GM18499 (cell line): ENCODE measurements around the gene NDUFC2.
"Not testable (repeated sequence)": the region's sequence is repeated elsewhere in the genome, so short reads cannot be mapped to it uniquely, and the experiment has no call there.

ENCODE experiments used
- ATAC-seq: cut with Tn5 transposase; IDR thresholded peaks from one replicate; pipeline ENCODE4 v1.9.1; 2021; ENCODE audit warnings: moderate number of reproducible peaks; ENCODE audit not compliant: insufficient read depth, unreplicated experiment

Gene NDUFC2

GRCh38 chr11:78059749-78060328, 19.8 kb downstream of the NDUFC2 start:
- not testable (repeated sequence) for ATAC-seq

GRCh38 chr11:78057462-78058055, 22.1 kb downstream of the NDUFC2 start:
- no peak for ATAC-seq

GRCh38 chr11:78056093-78056492, 23.6 kb downstream of the NDUFC2 start:
- ATAC-seq, result no peak

- ATAC-seq, result no peak
Measured at GRCh38 chr11:78054971-78055370, 24.7 kb downstream of the NDUFC2 start.

- no peak for ATAC-seq
Measured at GRCh38 chr11:78050964-78051831, 28.5 kb downstream of the NDUFC2 start.

- ATAC-seq, result no peak
Measured at GRCh38 chr11:78049348-78049747, 30.3 kb downstream of the NDUFC2 start.

GRCh38 chr11:78048561-78048960, 31.1 kb downstream of the NDUFC2 start:
- ATAC-seq, result no peak

GRCh38 chr11:78046486-78046854, 33.2 kb downstream of the NDUFC2 start:
- no peak for ATAC-seq

GRCh38 chr11:78045851-78046485, 33.7 kb downstream of the NDUFC2 start:
- no peak for ATAC-seq

GRCh38 chr11:78044706-78045105, 35.0 kb downstream of the NDUFC2 start:
- ATAC-seq, result no peak

- ATAC-seq, result no peak
Measured at GRCh38 chr11:78041843-78042440, 37.7 kb downstream of the NDUFC2 start.

- ATAC-seq, result not testable (repeated sequence)
Measured at GRCh38 chr11:78041380-78041719, 38.3 kb downstream of the NDUFC2 start.

- no peak for ATAC-seq
Measured at GRCh38 chr11:78040691-78041379, 38.8 kb downstream of the NDUFC2 start.

- no peak for ATAC-seq
Measured at GRCh38 chr11:78039919-78040671, 39.6 kb downstream of the NDUFC2 start.

GRCh38 chr11:78039391-78039918, 40.2 kb downstream of the NDUFC2 start:
- no peak for ATAC-seq

GRCh38 chr11:78038697-78039313, 40.9 kb downstream of the NDUFC2 start:
- no peak for ATAC-seq

GRCh38 chr11:78037825-78038620, 41.6 kb downstream of the NDUFC2 start:
- no peak for ATAC-seq

GRCh38 chr11:78037056-78037455, 42.6 kb downstream of the NDUFC2 start:
- no peak for ATAC-seq
